Measurements from ENCODE around the gene DYNC1LI1.

GRCh38 chr3:32551087-32551486 lies 19.6 kb downstream of the DYNC1LI1 start:
- TF ChIP-seq CTCF (conservative IDR thresholded peaks at IDR 0.05; ENCODE audit: low read depth in 2 of 2) (no peak), EZH2 (IDR thresholded peaks at IDR 0.05; ENCODE audit: low read depth, unreplicated experiment) (no peak)

Data from GM23338 (cell line).